HG03159 (cell line): ENCODE data around the gene APH1B.
"Not testable (repeated sequence)": the region's sequence is repeated elsewhere in the genome, so short reads cannot be mapped to it uniquely, and the experiment has no call there.

Source experiments
- ATAC-seq: cut with Tn5 transposase; IDR thresholded peaks from one replicate; pipeline ENCODE4 v1.9.1; 2021; ENCODE audit warnings: mild to moderate bottlenecking, moderate library complexity; ENCODE audit not compliant: unreplicated experiment

The APH1B gene

DNA sequence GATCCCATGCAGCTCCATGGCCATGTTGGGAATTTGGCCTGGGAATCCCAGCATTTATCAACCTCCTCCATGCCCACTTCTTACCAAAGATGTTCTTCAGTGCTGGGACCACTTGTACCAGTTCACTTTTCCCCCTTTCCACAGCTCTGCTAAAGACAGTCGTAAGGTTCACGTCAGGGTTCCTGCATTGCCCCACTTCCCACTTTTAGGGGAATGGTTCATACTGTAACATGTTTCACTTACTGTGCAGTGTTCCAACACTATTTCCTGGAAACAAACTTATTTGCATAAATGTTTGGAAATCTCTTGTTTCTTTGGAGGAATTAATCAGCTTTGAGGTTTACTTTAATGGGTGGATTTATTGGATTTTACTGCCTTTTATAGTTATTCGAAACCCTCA, 17.0 kb downstream of the APH1B start:
- no peak for ATAC-seq

DNA sequence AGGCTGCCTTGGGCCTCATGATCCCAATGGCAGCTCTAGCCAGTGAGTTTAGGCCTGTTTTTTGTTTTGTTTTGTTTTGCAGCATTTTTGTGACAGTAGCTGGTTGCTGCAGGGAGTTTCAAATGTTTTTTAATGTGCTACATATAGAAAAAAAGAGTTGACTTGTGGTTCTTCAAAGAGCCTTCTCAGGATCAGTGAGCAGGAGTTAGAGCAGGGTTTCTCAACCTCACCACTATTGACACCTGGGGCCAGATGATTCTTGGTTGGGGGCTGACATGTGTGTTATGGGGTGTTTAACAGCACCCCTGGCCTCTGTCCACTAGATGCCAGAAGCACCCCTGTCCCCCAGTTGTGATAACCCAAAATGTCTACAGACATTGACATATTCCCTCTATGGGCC, 17.9 kb downstream of the APH1B start:
- ATAC-seq, result no peak

DNA sequence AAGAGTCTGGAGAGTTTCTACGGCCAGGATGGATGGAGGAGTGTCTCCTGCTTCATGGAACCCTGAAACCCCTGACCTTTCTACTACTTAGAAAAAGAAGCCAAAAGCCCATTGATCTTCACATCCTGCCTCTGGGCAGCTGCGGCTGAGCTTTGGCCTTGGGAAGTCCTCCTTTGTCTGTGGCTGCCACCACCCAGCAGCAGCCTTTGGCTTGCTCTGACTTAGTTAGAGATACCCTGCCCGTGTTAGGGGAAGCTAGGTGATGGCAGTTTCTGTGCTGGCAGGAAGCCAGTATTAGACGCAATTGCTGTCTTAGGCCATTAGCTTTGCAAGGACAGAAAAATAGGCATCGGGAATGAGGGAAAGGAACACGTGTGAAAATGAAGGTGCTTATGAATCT, 18.8 kb downstream of the APH1B start:
- no peak for ATAC-seq

DNA sequence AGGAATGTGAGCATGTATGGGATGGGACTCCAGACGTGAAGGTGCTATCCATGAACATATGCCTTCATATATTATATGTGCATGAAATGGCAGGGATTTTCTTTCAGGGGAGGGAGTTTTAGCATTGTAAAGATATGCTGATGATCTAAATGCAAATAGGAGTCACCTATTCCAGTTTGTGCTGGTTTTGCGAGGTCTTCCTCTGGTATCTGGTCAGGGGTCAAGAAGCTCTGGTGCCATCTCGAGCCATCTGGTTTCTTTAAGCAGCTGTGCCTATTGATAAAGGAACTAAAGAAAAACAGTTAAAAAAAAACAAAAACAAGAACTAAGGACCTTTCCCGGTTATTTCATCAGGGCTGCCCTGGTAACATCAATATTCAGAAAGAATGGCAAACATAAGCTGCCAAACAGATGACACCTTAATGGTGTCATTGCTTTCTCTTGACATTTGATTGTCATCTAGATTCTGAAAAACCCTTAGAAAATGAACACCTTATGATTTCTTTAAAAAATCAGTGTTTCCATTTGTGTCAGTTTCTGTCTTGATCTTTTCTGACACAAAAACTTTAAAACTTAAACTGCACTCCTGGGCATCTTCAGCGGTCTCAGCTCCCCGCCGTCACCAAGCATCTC, 22.7 kb downstream of the APH1B start:
- no peak for ATAC-seq

DNA sequence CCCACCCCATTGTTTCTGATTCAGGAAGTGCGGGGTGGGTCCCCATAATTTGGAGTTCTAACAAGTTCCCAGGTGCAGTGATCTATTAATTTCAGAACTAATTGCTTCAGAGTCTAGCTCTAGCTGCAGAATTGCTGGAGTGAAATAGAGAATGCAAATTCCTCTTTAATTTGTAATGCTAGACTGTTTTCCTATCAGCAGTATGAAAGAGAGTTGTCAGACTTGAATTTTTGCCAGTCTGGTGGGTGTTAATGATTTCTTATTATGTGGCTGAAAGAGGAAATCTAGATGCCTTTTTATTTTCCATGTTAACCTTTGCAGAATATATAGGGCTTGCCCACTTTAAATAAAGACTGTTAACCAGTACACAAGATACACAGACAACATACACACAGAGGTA, 23.7 kb downstream of the APH1B start:
- ATAC-seq, result no peak

DNA sequence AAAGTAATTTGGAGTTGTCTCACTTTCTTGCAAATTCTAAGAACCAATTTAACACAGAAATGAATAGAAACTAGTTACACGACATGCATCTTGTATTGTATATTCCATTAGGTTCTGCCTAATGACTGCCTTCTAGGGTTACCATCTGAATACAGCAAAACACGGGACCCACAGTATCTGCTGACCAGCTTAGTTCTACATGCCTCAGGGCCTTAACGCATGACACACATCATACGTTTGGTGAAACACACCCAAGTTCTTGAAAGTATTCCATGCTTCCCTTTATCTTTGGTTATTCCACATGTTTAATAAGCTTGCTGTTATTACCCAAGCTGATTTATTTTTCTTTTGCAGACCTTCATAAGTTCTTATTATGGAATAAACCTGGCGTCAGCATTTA, 27.9 kb downstream of the APH1B start:
- ATAC-seq, result no peak

DNA sequence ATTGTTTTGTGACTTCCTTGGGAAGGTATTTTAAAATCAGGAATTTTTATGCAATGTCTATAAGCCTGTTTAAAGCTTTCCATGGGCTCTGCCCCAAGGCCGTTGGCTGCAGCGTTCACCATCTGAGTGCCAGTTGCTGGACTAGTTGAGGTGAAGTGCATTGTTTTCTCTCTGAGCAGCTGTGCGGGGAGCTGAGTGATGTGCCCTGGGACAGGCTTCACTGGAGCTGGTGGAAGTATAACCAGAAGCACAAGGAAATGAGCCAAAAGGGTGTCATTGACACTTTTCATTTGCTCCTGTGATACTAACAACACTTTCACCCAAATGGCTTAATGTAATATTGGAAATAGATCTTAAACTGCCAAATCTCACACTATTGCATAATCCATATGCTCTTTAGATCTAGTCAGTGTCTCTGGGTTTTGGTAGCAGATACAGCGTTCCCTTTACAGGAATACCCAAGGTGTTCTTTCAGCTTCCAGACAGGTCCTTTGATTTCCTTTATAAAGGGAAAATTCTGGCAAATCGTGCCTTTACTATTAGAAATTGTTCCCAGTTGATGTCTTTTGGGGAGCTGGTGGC, 29.2 kb downstream of the APH1B start:
- ATAC-seq, result no peak

DNA sequence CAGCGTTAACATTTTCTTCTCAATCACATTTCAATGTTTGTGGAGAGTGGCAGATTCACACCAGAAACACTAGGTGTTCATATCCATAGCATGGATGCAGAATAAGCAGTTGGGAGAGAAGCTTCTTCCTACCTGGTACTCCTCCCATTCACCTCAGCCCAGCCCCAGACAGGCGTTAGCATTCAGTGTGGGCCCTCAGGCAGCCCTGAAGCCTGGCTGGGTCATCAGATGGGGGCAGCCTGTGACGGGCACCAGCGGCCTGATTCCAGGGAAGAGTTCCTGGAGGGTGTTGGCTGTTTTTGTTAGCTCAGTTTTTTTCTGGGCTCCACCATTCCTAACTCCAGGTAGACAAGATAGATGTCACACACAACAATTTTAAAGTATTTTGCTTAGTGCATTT, 31.1 kb downstream of the APH1B start:
- ATAC-seq, result no peak

DNA sequence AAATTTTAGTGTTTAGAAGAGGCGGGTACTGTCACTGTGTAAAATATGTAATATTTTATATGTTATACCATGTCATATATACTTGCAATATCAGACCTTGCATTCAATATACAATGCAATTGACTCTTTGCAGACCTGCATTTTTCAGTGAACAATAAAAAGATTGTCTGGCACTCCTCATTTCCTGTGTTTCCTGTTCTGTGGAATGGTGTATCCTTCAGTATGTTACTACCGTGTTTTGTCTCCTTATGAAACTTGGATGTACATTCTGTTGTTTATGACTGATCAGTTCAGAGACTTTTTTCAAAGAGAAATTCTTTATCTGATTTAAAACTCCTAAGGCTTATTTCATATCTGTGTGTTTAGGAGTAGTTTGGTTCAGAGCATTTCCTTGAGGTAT, 31.5 kb downstream of the APH1B start:
- no peak for ATAC-seq

DNA sequence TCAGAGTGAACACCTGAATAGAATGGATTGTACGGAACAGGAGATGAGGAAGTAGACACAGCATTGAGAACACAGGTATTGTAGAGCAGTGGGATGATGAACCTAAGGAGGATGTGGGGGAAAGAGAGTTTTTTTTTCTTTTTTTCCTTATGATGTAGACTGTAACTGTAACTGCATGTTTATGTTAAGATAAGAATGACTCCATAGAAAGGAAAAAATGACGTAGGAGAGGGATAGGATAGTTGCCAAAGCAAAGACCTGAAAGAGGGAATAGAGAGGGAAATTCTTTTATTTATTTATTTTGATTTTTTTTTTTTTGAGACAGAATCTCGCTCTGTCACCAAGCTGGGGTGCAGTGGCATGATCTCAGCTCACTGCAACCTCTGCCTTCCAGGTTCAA, 33.2 kb downstream of the APH1B start:
- ATAC-seq, result no peak

DNA sequence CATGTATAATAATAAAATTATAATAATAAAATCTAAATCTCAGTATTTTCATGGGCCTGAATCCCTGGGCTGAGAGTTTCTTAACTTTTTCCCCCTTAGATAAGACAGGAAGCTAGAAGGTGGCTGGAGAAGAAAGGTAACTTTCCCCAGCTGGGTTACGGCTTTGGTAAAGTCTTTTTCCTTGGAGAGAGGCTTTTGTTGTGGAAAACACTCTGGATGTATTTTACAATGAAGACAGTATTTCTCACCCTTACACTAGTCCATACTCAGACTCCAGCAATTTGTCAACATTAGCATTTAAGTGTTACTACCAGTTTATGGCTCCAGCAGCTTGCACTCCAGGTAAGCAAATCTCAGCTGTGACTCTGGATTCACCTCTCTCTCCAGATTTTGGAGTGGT, 34.9 kb downstream of the APH1B start:
- no peak for ATAC-seq

DNA sequence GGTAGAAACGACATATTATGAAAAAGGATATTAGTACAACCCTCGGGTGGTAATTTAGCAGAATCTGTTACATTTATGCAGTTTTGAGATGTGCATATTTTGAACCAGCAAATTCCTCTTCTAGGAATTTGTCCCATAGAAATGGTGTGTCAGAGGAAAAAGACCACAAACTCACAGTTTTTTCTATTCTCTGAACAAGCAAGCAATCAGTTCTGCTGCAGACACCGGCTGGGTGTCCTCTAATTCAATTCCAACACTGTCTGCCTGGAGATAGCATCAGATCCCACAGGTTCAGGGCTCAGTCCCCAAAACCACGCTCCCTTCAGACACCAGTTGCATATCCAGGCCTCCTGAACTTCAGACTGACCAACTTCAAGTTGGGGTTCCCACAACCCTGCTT, 36.4 kb downstream of the APH1B start:
- ATAC-seq, result no peak

DNA sequence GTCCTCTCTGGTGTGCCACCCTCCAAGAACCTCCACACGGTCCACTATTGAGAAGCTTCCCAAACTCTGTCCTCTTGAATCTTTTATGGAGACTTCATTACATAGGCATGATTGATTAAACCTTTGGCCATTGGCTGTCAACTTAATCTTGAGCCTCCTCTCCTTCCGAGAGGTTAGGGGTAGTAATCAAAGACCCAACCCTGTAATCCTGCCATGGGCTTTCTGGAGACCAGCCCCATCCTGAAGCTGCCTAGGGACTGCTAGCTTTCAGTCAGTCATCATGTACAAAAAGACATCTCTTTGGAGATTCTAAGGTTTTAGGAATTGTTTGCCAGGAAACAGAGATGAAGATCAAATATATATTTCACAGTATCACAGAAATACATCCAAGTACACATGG, 37.0 kb downstream of the APH1B start:
- no peak for ATAC-seq

DNA sequence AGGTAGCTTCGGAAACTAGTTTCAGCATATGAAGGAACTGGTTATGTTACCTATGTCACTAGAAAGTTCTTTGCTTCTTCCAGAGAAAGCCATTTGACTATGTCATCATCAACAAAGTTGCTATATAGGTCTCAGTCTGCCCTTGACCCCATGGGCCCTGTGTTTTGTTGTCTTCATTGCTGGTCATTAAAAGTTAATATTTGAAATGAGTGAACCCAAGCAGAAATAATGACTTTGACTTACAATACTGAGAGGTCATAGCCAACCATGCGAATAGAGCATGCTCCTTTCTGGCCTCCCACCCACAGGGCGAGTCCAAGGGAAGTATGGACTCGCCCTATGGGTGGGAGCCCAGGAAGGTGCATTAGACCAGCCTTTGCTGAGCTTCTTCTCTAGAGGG, 40.9 kb downstream of the APH1B start:
- ATAC-seq, result no peak

DNA sequence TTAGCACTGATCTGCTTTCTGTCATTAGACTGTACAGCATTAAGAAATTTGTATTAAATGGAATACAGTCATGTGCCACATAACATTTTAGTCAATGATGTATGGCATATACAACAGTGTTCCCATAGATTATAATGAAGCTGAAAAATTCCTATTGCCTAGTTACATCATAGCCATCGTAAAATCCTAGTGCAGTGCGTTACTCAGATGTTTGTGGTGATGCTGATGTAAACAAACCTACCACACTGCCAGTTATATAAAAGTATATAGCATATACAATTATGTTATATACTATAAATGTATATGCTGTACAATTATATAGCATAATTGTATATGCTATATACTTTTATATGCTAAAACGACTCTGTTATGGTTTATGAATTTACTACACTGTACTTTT, 41.7 kb downstream of the APH1B start:
- ATAC-seq, result no peak

DNA sequence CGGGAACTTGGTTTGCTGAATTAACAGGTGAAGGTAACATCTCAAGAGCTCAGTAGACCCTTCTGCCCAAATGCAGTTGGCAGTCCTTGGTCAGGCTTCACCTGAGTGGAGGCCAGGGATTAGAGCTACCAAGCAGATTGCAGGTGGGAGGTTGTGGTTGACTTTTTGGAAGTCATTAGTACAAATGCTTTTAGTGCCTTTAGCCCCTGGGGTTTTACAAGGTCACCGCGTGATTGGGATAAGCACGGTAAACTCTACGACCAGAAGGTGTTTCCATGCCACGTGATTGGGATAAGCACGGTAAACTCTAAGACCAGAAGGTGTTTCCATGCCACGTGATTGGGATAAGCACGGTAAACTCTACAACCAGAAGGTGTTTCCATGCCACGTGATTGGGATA, 43.0 kb downstream of the APH1B start:
- not testable (repeated sequence) for ATAC-seq

DNA sequence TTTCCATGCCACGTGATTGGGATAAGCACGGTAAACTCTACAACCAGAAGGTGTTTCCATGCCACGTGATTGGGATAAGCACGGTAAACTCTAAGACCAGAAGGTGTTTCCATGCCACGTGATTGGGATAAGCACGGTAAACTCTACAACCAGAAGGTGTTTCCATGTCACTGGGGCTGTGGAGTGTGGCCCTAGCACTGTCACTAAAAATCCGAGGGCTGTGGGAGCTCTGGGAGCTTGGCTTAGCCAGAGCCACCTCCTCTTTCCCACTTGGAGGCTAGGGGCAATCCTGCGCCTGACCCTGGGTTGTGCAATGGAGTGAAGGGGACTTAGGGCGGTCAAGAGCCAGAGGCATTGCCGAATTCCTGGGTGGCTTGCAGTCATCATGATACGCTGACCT, 43.6 kb downstream of the APH1B start:
- ATAC-seq, result not testable (repeated sequence)

DNA sequence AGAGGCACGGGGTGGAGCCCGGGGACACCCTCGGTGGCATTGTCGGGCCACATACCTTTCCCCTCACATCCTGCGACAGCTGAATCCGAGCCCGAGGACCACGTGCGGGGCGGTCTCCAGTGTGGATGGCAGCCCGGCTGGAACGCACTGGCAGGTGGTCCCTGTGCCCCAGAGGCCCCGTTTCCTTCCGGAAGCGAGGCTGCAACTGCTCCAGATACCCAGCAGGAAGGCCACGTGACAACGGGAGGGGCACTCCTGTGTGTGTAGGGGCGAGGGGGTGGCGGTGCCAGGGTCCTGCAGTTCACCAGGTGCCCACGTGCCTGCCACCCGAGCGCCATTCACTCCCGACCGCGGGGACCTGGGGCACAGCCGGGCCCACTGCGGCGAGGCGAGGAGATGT, 44.1 kb downstream of the APH1B start:
- ATAC-seq, result no peak

DNA sequence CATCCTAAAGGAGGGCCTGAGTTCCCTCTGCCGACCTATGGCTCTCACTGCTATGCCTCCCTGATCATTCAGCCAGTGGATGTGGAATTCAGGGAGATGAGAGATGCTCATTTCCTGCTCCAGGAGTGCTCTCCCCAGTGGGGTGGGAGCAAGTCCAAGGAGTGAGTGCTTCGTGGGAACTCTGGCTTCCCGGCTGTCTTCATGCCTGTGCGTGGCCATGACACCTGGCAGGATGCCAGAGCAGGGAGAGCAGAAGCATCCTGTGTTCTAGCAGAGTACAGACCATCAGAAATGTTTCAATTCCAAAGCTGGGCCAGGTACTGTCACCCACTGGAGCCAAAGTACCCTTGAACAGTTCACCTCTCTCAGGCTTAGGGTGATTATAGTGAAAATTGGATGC, 45.1 kb downstream of the APH1B start:
- ATAC-seq, result no peak

DNA sequence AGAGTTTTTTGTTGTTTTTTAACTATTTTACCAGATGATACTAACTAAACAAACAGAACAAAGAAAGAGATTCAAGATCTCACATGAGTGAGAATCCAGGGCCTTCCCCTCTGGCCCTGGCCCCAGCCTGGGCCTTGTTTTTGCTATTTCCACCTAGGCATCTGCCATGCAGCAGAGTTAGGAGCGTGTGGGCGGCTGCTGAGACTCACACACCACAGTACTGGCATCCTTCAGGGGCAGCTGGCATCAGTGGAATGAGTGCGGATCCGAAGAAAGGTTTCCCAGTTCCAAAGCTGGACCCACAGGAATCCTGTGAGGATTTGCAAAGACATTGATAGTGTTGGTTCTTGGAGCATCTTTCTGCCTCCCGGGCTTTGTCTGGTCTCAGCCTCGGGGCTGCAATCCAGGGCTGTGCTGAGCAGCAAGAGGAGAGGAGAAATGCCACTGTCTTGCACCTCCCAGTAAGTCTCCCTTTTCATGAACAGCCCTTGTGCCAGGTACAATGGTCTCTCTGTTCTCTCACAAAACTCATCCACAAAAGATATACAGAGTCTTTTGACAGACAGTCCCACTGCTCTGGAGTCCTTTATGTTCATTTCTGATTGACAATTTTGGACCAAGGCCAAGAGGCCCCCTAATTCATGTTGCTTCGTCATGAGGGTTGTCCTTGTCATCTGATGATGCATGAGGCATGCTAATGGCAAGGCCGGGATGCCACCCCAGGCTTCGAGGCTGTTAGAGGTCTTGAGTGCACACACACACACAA, 46.6 kb downstream of the APH1B start:
- ATAC-seq, result no peak

DNA sequence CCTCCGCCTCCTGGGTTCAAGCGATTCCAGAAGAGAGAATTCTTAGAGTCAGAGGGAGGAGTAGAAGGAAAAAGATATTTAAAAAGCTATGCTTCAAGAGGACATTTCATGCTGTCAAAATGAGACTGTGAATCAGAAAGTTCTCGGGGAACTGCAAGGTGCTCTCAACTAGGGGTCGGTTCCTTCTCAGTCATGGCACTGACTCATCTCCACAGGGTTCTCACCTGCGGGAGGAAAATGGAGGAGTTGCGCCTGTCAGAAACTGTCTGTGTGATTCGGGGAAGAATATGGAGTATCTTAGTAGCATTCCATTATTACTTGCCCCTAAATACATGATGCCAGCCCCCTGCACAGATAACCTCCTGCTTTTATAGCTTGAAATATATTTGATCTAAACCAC, 47.4 kb downstream of the APH1B start:
- ATAC-seq, result no peak

DNA sequence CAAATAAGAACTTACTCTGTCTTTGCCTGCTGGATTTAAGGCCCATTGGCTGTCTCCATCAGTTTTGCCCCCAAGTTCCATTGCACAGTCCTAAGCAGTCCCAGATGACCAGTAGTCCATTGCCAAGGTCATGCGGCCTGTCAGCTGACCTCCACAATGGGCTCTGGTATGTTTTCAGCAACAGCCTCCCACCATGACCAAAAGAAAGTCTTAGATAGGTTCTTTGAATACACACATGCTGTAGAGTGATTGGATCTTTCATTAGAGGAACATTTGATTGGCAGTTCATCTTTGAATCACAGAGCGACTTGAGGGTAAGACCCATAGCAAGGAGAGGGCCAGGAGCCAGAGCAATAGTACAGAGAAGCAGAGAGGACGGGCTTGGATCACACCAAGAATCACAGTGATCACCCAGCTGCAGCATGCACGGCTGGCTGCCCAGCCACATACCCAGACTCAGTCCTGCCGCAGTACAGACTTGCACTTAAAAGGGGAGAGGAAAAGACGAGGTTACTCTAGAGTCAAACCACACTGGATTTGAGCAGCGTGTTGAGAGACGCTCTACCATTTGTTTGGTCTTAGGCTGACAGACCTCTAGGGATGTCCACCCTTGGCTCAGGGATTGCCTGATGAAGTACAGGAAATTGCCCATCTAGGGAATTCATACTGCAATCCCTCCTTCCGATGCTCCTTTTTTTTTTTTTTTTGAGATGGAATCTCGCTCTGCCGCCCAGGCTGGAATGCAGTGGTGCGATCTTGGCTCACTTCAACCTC, 50.4 kb downstream of the APH1B start:
- no peak for ATAC-seq
